Measurements from ENCODE around the gene TMED1.

DNA sequence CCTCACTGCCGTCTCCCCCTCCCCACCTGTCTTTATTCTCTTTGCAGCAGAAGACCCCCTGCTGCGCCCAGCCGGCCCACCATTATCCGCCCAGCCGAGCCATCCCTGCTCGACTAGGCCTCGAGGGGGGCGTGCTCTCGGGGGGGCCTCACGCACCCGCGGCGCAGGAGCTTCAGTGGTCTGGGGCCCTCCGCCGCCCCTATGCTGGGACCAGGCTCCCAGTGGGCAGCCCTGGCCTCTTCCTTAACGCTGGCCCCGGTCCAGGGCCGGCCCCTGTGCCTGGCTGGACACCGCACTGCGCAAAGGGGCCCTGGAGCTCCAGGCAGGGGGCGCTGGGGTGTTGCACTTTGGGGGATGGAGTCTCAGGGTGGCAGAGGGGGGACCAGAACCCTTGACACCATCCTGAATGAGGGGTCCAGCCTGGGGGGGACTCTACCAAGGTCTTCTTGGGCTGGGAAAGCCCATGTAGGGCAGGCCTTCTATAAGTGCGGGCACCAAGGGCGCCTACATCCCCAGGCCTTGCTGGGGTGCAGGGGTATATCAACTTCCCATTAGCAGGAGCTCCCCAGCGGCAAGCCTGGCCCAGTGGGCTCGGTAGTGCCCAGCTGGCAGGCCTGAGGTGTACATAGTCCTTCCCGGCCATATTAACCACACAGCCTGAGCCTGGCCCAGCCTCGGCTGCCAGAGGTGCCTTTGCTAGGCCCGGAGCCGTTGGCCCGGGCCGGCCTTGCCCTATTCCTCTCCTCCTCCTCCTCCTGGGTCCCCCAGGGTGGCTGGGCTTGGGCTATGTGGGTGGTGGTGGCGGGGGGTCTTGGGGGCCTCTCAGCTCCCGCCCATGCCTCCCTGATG, 4.9 kb downstream of the TMED1 start:
- TF ChIP-seq, protein P1, sequence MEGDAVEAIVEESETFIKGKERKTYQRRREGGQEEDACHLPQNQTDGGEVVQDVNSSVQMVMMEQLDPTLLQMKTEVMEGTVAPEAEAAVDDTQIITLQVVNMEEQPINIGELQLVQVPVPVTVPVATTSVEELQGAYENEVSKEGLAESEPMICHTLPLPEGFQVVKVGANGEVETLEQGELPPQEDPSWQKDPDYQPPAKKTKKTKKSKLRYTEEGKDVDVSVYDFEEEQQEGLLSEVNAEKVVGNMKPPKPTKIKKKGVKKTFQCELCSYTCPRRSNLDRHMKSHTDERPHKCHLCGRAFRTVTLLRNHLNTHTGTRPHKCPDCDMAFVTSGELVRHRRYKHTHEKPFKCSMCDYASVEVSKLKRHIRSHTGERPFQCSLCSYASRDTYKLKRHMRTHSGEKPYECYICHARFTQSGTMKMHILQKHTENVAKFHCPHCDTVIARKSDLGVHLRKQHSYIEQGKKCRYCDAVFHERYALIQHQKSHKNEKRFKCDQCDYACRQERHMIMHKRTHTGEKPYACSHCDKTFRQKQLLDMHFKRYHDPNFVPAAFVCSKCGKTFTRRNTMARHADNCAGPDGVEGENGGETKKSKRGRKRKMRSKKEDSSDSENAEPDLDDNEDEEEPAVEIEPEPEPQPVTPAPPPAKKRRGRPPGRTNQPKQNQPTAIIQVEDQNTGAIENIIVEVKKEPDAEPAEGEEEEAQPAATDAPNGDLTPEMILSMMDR (IDR thresholded peaks at IDR 0.05; ENCODE audit: poor library complexity, severe bottlenecking): no peak
- TF ChIP-seq POLR2AphosphoS5 (IDR thresholded peaks at IDR 0.05): no peak
- no peak for TF ChIP-seq TAF1 (IDR thresholded peaks at IDR 0.05; ENCODE audit: low read depth)
- no peak for TF ChIP-seq EP300 (conservative IDR thresholded peaks at IDR 0.05; ENCODE audit: poor library complexity, severe bottlenecking)
- TF ChIP-seq RAD21 (conservative IDR thresholded peaks at IDR 0.05): no peak
- no peak for TF ChIP-seq EZH2 (IDR thresholded peaks at IDR 0.05; ENCODE audit: borderline replicate concordance, insufficient read depth, low read length, poor library complexity, severe bottlenecking)
